ENCODE measurements around the gene SGCB.

The SGCB gene

DNA sequence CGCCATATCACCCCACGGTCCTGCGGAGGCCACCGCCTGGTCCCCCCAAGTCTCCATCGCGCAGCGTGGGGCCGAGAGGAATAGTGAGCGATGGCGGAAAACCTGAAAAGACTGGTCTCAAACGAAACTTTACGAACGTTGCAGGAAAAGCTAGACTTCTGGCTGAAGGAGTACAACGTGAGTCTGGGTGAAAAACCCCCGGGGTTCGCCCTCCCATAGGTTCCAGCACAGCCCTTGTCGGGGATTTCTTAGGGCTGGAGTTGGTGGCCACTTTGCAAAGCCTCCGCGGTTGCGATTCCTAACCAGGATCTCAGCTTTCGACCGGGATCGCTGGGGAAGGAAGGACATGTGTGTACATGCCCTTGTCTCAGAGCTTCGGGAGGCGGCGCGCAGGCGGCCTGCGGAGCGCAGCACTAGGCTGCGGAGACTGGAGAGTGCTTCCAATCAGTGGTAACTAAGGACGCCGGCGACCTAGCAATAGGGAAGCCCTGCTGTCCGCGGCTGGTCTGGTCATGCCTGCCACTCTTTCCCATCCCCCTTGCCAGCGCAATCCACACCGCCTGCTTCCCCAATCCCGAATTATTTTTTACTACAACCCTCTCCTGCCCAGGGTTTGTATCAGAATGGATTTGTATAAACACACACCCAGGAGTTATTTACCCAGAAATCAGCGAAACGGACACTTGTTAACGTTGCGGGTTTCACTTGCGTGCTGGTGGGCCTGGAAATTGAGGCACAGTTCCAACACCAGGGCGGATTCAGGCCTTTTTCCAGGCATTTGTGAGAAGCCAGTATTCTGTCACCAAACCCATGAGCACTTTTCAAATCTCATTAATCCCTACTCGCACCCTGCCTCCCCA is 13.7 kb upstream of the SGCB start:
- TF ChIP-seq, protein P1, sequence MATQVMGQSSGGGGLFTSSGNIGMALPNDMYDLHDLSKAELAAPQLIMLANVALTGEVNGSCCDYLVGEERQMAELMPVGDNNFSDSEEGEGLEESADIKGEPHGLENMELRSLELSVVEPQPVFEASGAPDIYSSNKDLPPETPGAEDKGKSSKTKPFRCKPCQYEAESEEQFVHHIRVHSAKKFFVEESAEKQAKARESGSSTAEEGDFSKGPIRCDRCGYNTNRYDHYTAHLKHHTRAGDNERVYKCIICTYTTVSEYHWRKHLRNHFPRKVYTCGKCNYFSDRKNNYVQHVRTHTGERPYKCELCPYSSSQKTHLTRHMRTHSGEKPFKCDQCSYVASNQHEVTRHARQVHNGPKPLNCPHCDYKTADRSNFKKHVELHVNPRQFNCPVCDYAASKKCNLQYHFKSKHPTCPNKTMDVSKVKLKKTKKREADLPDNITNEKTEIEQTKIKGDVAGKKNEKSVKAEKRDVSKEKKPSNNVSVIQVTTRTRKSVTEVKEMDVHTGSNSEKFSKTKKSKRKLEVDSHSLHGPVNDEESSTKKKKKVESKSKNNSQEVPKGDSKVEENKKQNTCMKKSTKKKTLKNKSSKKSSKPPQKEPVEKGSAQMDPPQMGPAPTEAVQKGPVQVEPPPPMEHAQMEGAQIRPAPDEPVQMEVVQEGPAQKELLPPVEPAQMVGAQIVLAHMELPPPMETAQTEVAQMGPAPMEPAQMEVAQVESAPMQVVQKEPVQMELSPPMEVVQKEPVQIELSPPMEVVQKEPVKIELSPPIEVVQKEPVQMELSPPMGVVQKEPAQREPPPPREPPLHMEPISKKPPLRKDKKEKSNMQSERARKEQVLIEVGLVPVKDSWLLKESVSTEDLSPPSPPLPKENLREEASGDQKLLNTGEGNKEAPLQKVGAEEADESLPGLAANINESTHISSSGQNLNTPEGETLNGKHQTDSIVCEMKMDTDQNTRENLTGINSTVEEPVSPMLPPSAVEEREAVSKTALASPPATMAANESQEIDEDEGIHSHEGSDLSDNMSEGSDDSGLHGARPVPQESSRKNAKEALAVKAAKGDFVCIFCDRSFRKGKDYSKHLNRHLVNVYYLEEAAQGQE (IDR thresholded peaks at IDR 0.05; ENCODE audit: low read depth) = no peak
- TF ChIP-seq, protein P2, sequence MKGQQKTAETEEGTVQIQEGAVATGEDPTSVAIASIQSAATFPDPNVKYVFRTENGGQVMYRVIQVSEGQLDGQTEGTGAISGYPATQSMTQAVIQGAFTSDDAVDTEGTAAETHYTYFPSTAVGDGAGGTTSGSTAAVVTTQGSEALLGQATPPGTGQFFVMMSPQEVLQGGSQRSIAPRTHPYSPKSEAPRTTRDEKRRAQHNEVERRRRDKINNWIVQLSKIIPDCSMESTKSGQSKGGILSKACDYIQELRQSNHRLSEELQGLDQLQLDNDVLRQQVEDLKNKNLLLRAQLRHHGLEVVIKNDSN (IDR thresholded peaks at IDR 0.05) = no peak
- TF ChIP-seq TAF1 (IDR thresholded peaks at IDR 0.05; ENCODE audit: low read depth) (no peak), CEBPB (IDR thresholded peaks at IDR 0.05) (no peak), TCF12 (IDR thresholded peaks at IDR 0.05; ENCODE audit: low read depth) (no peak), RAD21 (IDR thresholded peaks at IDR 0.05; ENCODE audit: low read depth) (no peak), NFIC (IDR thresholded peaks at IDR 0.05) (no peak), EGR1 (IDR thresholded peaks at IDR 0.05) (no peak), EP300 (IDR thresholded peaks at IDR 0.05; ENCODE audit: borderline replicate concordance) (no peak), YY1 (IDR thresholded peaks at IDR 0.05; ENCODE audit: low read depth) (no peak), ZBTB7A (IDR thresholded peaks at IDR 0.05; ENCODE audit: low read depth) (no peak)
- TF ChIP-seq, protein P3, sequence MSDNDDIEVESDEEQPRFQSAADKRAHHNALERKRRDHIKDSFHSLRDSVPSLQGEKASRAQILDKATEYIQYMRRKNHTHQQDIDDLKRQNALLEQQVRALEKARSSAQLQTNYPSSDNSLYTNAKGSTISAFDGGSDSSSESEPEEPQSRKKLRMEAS (IDR thresholded peaks at IDR 0.05) = no peak

DNA sequence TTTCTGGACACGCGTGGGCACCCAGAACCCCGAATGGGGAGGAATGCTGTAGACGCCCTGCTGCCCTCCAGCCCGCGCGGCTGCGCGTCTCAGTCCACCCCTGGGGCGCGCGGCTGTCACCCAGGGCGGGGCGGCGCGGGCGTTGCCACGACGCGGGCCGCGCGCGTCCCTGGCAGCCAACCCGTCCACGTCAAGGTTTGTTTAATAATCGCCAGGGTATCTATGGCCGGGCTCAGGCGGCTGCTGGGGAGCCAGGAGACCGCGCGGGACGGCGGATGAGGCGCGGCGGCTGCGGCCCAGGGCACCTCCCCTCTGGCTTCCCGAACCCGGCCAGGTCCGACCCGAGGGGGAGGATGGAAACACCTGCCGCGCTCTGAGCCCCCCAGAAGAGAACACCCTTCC is 13.1 kb upstream of the SGCB start, which contains the start of gene SPATA18:
Gene SPATA18, plus strand, starts transcription at position 92 of the 402 bp plus-strand sequence. CDS start 401 bp downstream, outside the sequence.
- no peak for TF ChIP-seq ZBTB7A (IDR thresholded peaks at IDR 0.05; ENCODE audit: low read depth)
- TF ChIP-seq, protein P1 (IDR thresholded peaks at IDR 0.05; ENCODE audit: low read depth) = no peak
- TF ChIP-seq TCF12 (IDR thresholded peaks at IDR 0.05; ENCODE audit: low read depth) = no peak
- no peak for TF ChIP-seq FOXM1 (IDR thresholded peaks at IDR 0.05; ENCODE audit: borderline replicate concordance, low read depth)
- no peak for TF ChIP-seq RAD21 (IDR thresholded peaks at IDR 0.05; ENCODE audit: low read depth)
- TF ChIP-seq TAF1 (IDR thresholded peaks at IDR 0.05; ENCODE audit: low read depth) = no peak
- TF ChIP-seq NFIC (IDR thresholded peaks at IDR 0.05) = no peak
- no peak for TF ChIP-seq CEBPB (IDR thresholded peaks at IDR 0.05)
- no peak for TF ChIP-seq EGR1 (IDR thresholded peaks at IDR 0.05)
- TF ChIP-seq EP300 (IDR thresholded peaks at IDR 0.05; ENCODE audit: borderline replicate concordance) = no peak
- TF ChIP-seq, protein P3 (IDR thresholded peaks at IDR 0.05) = no peak
- TF ChIP-seq TEAD4 (IDR thresholded peaks at IDR 0.05) = no peak
- no peak for TF ChIP-seq YY1 (IDR thresholded peaks at IDR 0.05; ENCODE audit: low read depth)
- no peak for TF ChIP-seq CREB1 (IDR thresholded peaks at IDR 0.05; ENCODE audit: low read depth)
- TF ChIP-seq, protein P2 (IDR thresholded peaks at IDR 0.05) = no peak

DNA sequence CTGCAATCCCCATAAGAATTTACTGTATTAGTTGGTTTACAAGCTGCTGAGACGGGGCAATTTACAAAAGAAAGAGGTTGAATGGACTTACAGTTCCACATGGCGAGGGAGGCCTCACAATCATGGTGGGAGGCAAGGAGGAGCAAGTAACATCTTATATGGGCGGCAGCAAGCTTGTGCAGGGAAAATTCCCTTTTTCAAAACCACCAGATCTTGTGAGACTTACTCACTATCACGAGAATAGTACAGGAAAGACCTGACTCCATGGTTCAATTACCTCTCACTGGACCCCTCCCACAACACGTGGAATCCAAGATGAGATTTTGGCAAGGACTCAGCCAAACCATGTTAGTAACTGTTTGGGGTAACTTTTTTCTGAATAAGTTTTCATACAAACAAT is 11.2 kb upstream of the SGCB start:
- TF ChIP-seq CREB1 (IDR thresholded peaks at IDR 0.05; ENCODE audit: low read depth) (no peak), FOXM1 (IDR thresholded peaks at IDR 0.05; ENCODE audit: borderline replicate concordance, low read depth) (no peak), TEAD4 (IDR thresholded peaks at IDR 0.05) (no peak), EP300 (IDR thresholded peaks at IDR 0.05; ENCODE audit: borderline replicate concordance) (no peak), ZBTB7A (IDR thresholded peaks at IDR 0.05; ENCODE audit: low read depth) (no peak), YY1 (IDR thresholded peaks at IDR 0.05; ENCODE audit: low read depth) (no peak), EGR1 (IDR thresholded peaks at IDR 0.05) (no peak), RAD21 (IDR thresholded peaks at IDR 0.05; ENCODE audit: low read depth) (no peak), NFIC (IDR thresholded peaks at IDR 0.05) (no peak), TAF1 (IDR thresholded peaks at IDR 0.05; ENCODE audit: low read depth) (no peak), TCF12 (IDR thresholded peaks at IDR 0.05; ENCODE audit: low read depth) (no peak), CEBPB (IDR thresholded peaks at IDR 0.05) (no peak)
- TF ChIP-seq, protein P1 (IDR thresholded peaks at IDR 0.05; ENCODE audit: low read depth) = no peak
- TF ChIP-seq, protein P3 (IDR thresholded peaks at IDR 0.05) = no peak
- TF ChIP-seq, protein P2 (IDR thresholded peaks at IDR 0.05) = no peak

All from Ishikawa (cell line).